ENCODE measurements around the gene TDRKH.

GRCh38 chr1:151790940-151791651, 796 bp upstream of the TDRKH start:
- TF ChIP-seq POLR2AphosphoS5 (IDR thresholded peaks at IDR 0.05; ENCODE audit: low read depth, low read length) (no peak), TAF1 (IDR thresholded peaks at IDR 0.05; ENCODE audit: borderline replicate concordance, insufficient read depth, low read length) (no peak), SIN3A (IDR thresholded peaks at IDR 0.05; ENCODE audit: borderline replicate concordance, insufficient read depth, low read length) (peak; percentile 68; the same call in 1 of the 2 replicates), REST (IDR thresholded peaks at IDR 0.05; ENCODE audit: insufficient read depth in 1 of 2, low read depth in 2 of 2, low read length in 2 of 2) (no peak), FOXP2 (optimal IDR thresholded peaks at IDR 0.05; ENCODE audit: borderline replicate concordance, extremely low read depth, extremely low read length, insufficient read depth) (no peak)

Measured in PFSK-1 (cell line).